H1 (cell line): Measurements from ENCODE around the gene ADD3. TPM values are rescaled to one million over a fixed set of nuclear protein-coding genes. Genes with fewer than 3 reads are reported as not detected.

Source experiments
- ASH2L ChIP-seq: fragments of 200-600, 300-600 bp; sonication (generic); IDR thresholded peaks from one replicate; pipeline ENCODE4 v1.7.1; 2017; ENCODE audit warnings: low read length
- CBX8 ChIP-seq: fragments of 300-800, 300-1000 bp; sonication (generic); IDR thresholded peaks from 2 replicates; pipeline ENCODE4 v1.7.1; 2016; ENCODE audit warnings: low read depth, low read length, borderline replicate concordance
- CHD7 ChIP-seq: fragments of 300-600 bp; sonication (generic); IDR thresholded peaks from 2 replicates; pipeline ENCODE4 v1.7.1; 2012; ENCODE audit warnings: low read length, moderate library complexity, mild to moderate bottlenecking, inconsistent platforms; ENCODE audit not compliant: insufficient replicate concordance
- CREB1 ChIP-seq: IDR thresholded peaks from 2 replicates; pipeline ENCODE4 v1.6.1; 2012; ENCODE audit warnings: inconsistent platforms
- EGR1 ChIP-seq: IDR thresholded peaks from 2 replicates; pipeline ENCODE4 v1.6.1; 2011; ENCODE audit warnings: low read depth, low read length, borderline replicate concordance
- EP300 ChIP-seq, 2 experiments: IDR thresholded peaks; 1 replicate in 1 of 2; 2 replicates in 1 of 2; pipeline ENCODE4 v1.6.1; 2011 to 2012; ENCODE audit warnings: low read depth in 2 of 2, low read length in 2 of 2, mild to moderate bottlenecking in 2 of 2, borderline replicate concordance in 1 of 2, inconsistent platforms in 1 of 2, moderate library complexity in 1 of 2
- EZH2 ChIP-seq: fragments of 200-600 bp; sonication (generic); IDR thresholded peaks from 2 replicates; pipeline ENCODE4 v1.7.1; 2012; ENCODE audit warnings: low read depth, mild to moderate bottlenecking, moderate library complexity, low read length, inconsistent platforms; ENCODE audit not compliant: severe bottlenecking
- SP4 ChIP-seq: IDR thresholded peaks from 2 replicates; pipeline ENCODE4 v1.6.1; 2012; ENCODE audit warnings: low read length, inconsistent platforms
- TAF1 ChIP-seq: IDR thresholded peaks from 2 replicates; pipeline ENCODE4 v1.6.1; 2011; ENCODE audit warnings: mild to moderate bottlenecking, low read depth, low read length
- polyA plus RNA-seq, 7 experiments: library from polyadenylated mRNA; depleted of rRNA in 3 of 7; stranded (reverse) in 5 of 7; unstranded in 2 of 7; fragments of >200 nt in 5 of 7; fragments of 200-250 nt in 2 of 7; gene quantifications; 1 replicate in 5 of 7; 2 replicates in 1 of 7; 4 replicates in 1 of 7; pipeline versions ENCODE4 v1.2.1 to v1.2.3, GENCODE V29; 2011 to 2013; ENCODE audit warnings: missing spikeins in 2 of 7, mixed read lengths in 2 of 7
- total RNA-seq: library from RNA; stranded (reverse); fragmentation: NEBNext Ultra II Directional; extraction: Animal tissue kit (Norgen Biotek cat#: 25700); gene quantifications from 2 replicates; pipeline ENCODE4 v1.2.1, GENCODE V29; 2021
- TF ChIP-seq, protein P1 (sequence below): IDR thresholded peaks from 2 replicates; pipeline ENCODE4 v1.6.1; 2012; ENCODE audit warnings: inconsistent platforms

Gene ADD3
- total and polyA plus RNA-seq, 2 of the 8 experiments (the other 6 are each of a cell fraction or from before 2014, with no cell fraction given) = 44.7 to 85.6 TPM

DNA sequence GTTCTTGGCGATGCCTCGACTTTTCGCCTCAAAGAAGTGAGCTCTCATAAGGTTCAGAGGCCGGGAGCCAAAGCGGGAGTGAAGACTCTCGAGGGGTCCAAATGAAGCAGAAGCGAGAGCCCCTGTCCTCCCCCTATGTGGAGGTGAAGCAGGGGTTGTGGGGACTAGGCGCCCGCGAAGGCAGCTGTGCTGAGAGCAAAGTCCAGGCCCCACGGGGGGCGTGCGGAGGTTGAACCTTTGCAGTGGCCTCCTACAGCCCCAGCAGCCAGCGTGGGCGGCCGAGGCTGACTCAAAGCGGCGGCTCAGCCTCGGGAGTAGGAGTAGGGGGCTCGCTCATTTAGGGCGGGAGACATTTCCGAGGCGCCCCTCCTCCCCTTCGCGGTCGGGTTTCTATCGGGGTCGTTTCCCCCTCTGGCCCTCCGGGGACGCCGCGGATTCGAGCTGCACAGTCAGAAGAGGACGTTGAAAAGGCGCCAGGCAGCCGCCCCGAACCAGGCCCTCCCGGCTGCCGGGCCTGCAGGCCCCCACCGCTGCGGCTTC is 553 bp upstream of the ADD3 start (continued):
- TF ChIP-seq CHD7 = no peak
- no peak for TF ChIP-seq CREB1
- TF ChIP-seq, protein P1, sequence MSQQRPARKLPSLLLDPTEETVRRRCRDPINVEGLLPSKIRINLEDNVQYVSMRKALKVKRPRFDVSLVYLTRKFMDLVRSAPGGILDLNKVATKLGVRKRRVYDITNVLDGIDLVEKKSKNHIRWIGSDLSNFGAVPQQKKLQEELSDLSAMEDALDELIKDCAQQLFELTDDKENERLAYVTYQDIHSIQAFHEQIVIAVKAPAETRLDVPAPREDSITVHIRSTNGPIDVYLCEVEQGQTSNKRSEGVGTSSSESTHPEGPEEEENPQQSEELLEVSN = peak; percentile 26; the same call in 1 of the 2 replicates
- TF ChIP-seq TAF1 = peak; percentile 53; the same call in 1 of the 2 replicates
- 0 out of 2 replicates have a peak, but pooled peaks have one; percentile 59 for TF ChIP-seq SP4
- peak; percentile 91; the same call in 1 of the 2 replicates for TF ChIP-seq EGR1
- no peak for TF ChIP-seq EZH2
- no peak for TF ChIP-seq CBX8
- TF ChIP-seq ASH2L = peak; percentile 60
- 0 out of 3 replicates have a peak, but pooled peaks of 1 of the 2 experiments have one; percentile 11 for TF ChIP-seq EP300 (IDR thresholded peaks at IDR 0.05; ENCODE audit: borderline replicate concordance in 1 of 2, low read depth in 2 of 2, low read length in 2 of 2)
